CD4-positive, alpha-beta T cell treated with Interferon alpha-2 for 1 hour (primary cell): ENCODE measurements around the gene DNAJC27.

Source experiments
- DNase-seq, 2 donors: peaks; one replicate each; pipeline ENCODE4 v3.0.0-alpha.2; 2020 to 2022

Gene DNAJC27

GRCh38 chr2:24924732-24925131 lies 47.0 kb downstream of the DNAJC27 start:
- no peak for DNase-seq

GRCh38 chr2:24924266-24924665 lies 47.5 kb downstream of the DNAJC27 start:
- DNase-seq: no peak

- DNase-seq: no peak
Measured at GRCh38 chr2:24923106-24923505, 48.6 kb downstream of the DNAJC27 start.

GRCh38 chr2:24922556-24922955 lies 49.2 kb downstream of the DNAJC27 start:
- DNase-seq: no peak

DNA sequence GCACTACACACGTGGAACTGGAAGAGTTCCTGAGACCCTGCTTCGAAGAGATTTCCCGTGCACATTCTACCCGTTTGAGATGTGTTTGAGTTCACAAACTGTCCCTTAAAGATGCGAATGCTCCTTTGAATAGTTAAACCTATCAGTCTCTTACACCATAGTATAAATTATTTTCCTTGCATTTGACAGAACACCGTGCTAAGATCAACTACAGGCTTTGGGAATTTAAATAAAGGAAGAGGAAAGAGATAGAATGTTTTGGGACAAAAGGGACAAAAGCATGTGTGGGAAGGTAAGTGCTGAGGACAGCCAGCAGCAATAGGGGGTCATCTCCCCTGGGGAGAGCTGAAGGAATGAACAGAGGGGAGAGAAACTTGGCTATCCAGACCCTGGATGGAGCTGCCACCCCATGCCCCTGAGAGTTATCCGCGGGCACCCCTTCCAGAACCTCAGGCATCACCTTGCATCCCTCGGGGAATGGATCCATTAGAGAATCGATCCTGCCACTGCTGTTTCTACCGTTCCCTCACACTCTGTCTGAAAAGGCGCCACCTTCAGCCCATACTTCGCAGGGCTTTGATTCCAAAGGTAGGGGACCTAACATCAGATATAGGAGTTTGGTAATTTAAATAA lies 50.8 kb downstream of the DNAJC27 start:
- DNase-seq: peak in 1 of 2 donors; percentile 33

DNA sequence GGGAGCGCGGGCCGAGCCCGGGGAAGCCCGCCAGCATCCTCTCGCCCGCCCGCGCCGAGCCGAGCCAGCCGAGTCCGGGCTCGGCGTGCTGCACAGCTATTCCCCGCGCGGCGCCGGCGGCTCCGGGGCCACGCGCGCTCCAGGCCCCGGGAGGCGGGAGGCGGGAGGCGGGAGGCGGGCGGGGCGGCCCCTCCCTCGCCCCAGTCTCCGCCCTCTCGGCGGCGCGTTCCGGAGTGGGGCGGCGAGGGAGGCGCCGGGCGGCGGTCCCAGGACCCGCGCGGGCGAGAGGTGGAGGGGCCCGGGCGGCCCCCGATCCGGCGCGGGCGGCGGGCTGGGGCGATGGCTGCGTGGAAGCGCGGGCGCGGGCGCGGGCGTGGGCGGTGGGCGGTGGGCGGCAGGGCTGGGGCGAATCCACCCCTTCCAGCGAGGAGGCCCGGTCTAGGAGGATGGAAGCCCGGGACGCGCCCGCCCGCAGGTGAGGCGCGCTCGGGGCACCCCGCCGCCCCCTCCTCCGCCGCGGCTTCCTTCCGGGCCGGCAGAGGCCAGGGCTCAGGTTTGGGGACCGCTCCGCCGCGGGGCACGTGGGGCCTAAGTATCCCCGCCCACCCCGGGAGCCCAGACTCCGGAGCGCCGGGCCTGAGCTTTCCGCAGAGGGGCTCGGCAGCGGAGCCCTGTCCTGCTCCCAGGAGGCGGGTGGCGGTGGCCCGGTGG lies 51.5 kb downstream of the DNAJC27 start, which contains the start of gene ADCY3:
TSS of gene ADCY3 (minus strand) at position 140 of the 711 bp plus-strand sequence. CDS start 1,250 bp downstream, outside the sequence.
- DNase-seq: peak; percentile 48 to 69

- DNase-seq: no peak
Measured at GRCh38 chr2:24919506-24920097, 52.2 kb downstream of the DNAJC27 start.

DNA sequence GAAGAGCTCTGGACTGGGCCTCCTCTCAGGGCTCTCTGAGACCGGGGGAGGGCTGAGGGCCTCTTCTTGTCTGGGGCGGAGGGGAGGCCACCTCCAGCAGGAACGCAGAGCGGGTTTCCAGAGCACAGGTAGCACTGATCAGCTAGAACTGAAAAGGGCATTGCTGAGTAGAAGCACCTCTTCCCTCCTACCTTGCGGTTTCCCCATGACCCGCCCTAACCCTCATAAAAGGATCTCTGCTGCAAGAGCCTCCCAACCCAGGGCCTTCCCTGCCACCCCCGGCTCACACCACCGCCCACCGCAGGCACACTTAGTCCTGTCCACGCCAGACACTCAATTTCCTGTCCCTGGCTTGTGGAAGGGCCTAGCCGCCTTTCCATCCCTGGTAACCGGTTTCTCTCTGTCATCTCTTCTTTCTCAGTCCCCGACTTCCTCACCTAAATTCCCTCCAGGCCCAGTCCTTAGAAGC lies 52.7 kb downstream of the DNAJC27 start:
- DNase-seq: peak; percentile 37 to 68

DNA sequence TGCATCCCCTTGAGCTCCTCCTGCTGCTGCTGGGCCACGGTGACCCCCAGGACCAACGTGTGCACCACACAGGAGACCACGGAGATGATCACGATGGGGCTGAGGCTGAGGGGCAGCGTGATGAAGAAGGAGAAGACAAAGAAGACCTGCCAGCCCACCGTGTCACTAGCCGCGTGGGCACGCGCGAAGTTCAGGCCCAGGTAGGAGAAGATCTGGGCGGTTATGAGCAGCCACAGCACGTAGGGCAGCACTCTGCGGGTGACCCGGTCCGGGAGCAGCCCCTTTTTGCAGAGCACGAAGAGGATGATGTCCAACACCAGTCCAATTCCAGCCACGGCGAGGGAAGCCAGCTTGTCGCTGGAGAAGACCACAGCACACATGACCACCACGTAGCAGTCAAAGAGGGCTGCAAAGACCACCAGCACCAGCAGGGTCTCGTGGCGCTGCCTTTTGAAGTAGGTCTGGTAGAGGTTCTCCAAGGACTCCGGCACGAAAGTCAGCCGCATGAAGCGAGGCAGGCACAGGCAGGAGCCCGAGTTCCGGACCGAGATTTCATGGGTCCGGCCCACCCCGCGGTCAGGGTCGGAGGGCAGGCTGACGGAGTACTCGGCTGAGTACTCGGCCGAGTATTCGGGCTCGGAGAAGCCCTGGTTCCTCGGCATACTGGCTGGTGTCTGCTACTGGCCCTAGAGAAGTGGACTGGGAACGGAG lies 53.3 kb downstream of the DNAJC27 start:
- DNase-seq: no peak

DNA sequence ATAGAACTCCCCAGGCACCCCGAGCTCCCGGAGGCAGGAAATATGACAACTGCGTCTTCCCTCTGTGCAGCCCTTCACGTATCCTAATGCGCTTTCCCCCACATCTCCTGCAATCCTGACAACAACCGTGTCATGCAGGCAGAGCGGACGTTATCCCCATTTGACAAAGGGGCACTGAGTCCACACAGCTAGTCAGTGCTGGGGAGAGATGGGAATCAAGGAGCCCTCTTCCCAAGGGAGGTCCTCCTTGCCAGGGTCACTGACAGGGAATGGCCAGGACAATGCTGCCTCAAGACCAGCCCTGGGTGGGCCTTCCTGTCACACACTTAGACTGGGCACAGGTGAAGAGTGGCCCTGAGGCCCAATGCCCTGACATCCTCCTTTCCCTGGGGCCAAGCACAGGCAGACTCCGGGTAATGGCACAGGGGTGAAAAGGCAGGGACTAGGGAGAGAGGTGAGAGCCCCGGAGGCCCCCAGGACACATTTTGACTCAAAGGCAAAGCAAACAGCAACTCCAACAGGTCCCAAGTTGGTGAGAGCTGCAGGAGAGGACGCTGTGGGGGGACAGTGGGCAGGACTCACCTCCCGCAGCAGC lies 53.9 kb downstream of the DNAJC27 start:
- no peak for DNase-seq

- no peak for DNase-seq
Measured at GRCh38 chr2:24917086-24917485, 54.7 kb downstream of the DNAJC27 start.

- DNase-seq: no peak
Measured at GRCh38 chr2:24915796-24916195, 56.0 kb downstream of the DNAJC27 start.

DNA sequence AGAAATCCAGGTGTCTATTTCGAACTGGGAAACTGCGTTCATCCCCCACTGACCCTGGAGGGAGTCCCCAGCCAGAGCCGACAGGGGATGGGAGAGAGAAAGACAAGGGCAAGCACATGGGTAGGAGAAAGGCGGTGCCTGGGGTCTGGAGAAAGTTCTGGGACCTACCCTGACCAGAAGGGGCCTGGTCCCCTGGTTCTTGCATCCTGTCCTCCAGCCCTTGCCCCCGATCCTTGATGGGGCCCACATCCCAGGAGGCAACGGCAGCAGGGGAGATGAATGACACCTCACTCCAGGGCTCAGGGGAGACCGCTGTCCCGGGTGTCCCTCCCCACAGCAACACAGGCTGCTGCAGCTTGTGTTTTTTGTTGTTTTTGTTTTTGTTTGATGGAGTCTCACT lies 56.6 kb downstream of the DNAJC27 start:
- no peak for DNase-seq

- no peak for DNase-seq
Measured at GRCh38 chr2:24914713-24915112, 57.0 kb downstream of the DNAJC27 start.

DNA sequence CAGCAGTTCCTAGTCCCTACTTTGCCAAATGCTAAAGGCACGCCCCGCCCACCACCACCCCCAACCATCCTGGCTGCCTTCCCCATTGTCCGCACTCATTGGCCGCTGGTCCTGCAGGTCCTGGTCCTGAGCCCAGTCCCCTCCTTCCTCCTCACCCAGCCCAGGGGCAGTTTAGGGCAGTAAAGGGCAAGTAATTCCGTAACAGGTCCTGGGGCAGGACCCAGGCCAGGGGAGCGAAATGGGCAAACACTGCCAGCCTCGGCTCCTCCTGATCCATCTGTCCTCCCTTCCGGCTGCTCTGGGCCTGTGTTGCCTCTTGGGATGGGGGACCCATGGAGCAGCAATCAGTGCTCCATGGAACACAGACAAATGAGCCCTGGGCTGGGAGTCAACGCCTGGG lies 57.8 kb downstream of the DNAJC27 start:
- DNase-seq: no peak

DNA sequence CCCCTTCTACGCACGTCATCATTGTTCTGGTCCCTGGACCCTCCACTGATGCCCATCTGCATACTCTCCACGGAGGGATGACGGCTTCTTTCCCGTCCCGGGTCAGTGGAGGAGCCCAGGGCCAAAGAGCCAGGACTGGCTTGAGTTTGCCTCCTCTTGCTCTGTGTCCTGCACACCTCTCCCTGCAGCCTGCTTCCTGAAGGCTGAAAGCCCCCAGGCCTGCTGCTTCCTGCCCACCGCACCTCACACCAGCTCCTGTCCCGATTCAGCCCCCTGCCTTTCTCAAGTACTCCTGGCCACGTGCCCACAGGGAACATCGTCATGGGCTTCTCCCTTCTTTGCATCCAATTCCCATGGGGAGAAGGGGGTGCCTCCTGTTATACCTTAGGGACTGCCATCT lies 58.8 kb downstream of the DNAJC27 start:
- DNase-seq: no peak

GRCh38 chr2:24912523-24912922 lies 59.2 kb downstream of the DNAJC27 start:
- no peak for DNase-seq

DNA sequence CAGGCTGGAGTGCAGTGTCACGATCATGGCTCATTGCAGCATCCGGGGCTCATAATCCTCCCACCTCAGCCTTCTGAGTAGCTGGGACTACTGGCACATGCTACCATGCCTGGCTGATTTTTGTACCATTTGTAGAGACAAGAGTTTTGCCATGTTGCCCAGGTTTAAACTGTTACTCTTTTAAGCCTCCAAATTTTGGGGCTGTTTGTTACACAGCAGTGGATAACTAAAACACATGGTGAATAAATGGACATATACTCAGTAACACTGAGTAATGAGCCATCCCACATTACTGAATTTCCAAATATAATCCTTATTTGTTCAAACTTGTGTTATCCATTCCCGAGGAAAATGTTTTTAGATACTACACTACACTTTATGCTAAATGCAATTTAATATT lies 61.5 kb downstream of the DNAJC27 start:
- DNase-seq: no peak

GRCh38 chr2:24909555-24910177 lies 62.1 kb downstream of the DNAJC27 start:
- no peak for DNase-seq

DNA sequence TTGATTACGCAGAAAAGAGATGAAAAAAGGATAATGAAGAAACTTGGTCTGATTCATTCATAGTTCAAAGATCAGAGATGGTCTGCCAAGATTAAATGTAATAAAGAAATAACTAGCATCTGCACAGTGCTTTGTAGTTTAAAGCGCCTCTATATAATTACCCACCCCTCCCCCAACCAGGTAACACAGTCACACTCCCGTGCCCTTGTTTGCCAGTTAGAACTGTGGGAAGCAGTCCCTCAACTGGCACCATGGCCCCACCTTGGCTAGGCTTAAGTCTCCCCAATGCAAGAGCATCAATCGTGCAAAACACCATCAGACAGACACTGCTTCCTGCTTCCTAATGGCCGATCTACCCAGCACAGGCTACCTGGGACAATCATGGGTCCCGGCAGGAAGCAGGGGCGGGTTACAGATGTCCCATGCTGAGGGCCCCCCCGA lies 63.3 kb downstream of the DNAJC27 start:
- no peak for DNase-seq

GRCh38 chr2:24907116-24907515 lies 64.6 kb downstream of the DNAJC27 start:
- DNase-seq: no peak

DNA sequence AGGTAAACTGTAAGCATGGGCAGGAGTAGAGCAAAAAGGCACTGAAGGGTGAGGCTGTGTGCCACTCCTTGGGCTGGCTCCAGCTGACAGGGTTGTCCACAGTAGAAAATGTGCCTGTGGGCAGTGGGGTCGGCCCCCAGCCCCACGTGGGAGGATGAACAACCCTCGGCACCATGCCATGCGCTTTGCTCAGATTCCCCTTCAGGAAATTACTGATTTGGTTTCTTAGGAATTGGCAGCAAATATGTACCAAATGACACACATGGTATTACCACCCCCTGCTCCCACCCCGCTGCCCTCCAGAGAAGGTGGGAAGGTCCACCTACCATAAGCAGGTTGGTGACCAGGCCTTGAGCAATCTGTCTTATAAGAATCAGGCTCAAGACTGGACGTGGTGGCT lies 65.3 kb downstream of the DNAJC27 start:
- DNase-seq: no peak
